ENCODE measurements around the gene FUCA1.
"Not testable (repeated sequence)": the region's sequence is repeated elsewhere in the genome, so short reads cannot be mapped to it uniquely, and the experiment has no call there.

The FUCA1 gene

DNA sequence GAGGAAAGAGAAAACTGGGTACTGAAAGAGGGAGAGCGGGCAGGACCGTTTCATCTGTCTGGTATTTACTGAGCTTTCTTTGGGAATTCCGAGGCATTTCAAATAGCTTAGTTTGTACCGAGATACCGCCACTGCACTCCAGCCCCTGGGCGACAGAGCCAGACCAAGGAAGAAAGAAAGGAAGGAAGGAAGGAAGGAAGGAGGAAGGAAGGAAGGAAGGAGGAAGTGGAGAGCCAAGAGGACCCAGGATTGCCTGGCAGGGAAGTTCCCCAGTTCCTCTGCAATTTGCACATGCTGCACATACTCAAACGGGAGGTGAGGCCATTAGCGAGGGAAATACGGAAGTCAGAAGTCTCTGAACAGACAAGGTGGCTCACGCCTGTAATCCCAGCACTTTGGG is 961 bp upstream of the FUCA1 start:
- Mint-ChIP-seq H3K36me3 (ENCODE audit: low read depth) (no peaks in the 10 kb centered on the region), H3K27ac (no peak overlapping the region), H3K4me1 (ENCODE audit: low read depth) (peaks cover 15% of the 10 kb centered on the region), H3K27me3 (ENCODE audit: low read depth) (peaks cover 14% of the 10 kb centered on the region), H3K4me3 (peak overlapping the region; percentile 86), H3K9me3 (no peaks in the 10 kb centered on the region)

DNA sequence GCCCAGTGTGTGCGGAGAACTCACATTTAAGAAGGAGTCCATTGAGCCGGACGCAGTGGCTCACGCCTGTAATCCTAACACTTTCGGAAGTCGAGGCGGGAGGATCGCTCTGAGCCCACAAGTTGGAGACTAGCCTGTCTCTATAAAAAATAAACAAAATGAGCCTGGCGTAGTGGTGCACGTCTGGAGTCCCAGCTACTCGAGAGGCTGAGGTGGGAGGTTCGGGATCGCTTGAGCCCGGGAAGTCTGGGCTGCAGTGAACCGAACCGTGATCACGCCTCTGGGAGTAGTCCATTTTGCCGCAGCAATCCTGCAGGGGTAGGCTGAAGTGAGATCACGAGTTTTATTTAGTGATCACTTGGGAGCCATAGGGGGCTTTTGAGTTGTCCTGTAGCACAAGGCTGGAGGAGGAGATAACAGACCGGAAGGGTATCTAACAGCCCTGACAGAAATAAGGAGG is 497 bp upstream of the FUCA1 start:
- peak overlapping the region; percentile 61 for H3K27ac Mint-ChIP-seq
- H3K36me3 Mint-ChIP-seq (ENCODE audit: low read depth), result no peaks in the 10 kb centered on the region
- peak overlapping the region; percentile 86 for H3K4me3 Mint-ChIP-seq
- peaks cover 14% of the 10 kb centered on the region for H3K27me3 Mint-ChIP-seq (ENCODE audit: low read depth)
- no peaks in the 10 kb centered on the region for H3K9me3 Mint-ChIP-seq
- H3K4me1 Mint-ChIP-seq (ENCODE audit: low read depth), result peaks cover 15% of the 10 kb centered on the region

GRCh38 chr1:23867542-23867894 is 572 bp downstream of the FUCA1 start:
- Mint-ChIP-seq H3K4me1 (ENCODE audit: low read depth) (peaks cover 15% of the 10 kb centered on the region), H3K36me3 (ENCODE audit: low read depth) (no peaks in the 10 kb centered on the region), H3K4me3 (peak overlapping the region; percentile 86), H3K27ac (no peak overlapping the region), H3K27me3 (ENCODE audit: low read depth) (peaks cover 14% of the 10 kb centered on the region), H3K9me3 (no peaks in the 10 kb centered on the region)

- peaks cover 15% of the 10 kb centered on the region for H3K4me1 Mint-ChIP-seq (ENCODE audit: low read depth)
- H3K27ac Mint-ChIP-seq, result no peak overlapping the region
- H3K27me3 Mint-ChIP-seq (ENCODE audit: low read depth), result peaks cover 14% of the 10 kb centered on the region
- no peaks in the 10 kb centered on the region for H3K9me3 Mint-ChIP-seq
- no peaks in the 10 kb centered on the region for H3K36me3 Mint-ChIP-seq (ENCODE audit: low read depth)
- no peak overlapping the region for H3K4me3 Mint-ChIP-seq
Measured at GRCh38 chr1:23865543-23865930, 2.6 kb downstream of the FUCA1 start.

DNA sequence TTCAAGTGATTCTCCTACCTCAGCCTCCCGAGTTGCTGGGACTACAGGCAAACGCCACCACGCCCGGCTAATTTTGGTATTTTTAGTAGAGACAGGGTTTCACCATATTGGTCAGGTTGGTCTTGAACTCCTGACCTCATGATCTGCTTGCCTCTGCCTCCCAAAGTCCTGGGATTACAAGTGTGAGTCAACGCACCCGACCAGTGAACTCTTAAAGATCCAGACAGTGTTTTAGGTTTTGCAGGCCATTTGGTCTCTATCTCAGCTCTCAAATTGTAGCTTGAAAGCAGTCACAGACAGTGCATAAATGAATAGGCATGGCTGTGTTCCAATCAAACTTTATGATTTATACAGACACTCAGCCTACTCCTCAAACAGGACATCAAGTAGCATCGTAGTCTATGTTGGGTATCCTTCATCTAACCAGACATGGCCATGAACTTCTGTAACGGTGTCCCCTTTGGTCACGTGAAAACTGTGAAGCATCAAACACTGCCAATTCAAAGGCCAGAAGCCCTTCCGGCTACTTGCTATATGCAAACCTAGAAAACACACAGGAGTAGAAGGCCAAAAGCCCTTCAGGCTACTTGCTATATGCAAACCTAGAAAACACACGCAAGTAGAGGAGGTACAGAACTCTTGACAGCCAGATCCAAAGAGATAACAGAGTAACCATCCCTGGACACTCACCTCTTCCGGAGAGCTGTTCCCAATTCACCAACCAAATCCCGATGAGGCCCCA is 3.1 kb downstream of the FUCA1 start:
- H3K4me3 Mint-ChIP-seq, result no peak overlapping the region
- H3K27ac Mint-ChIP-seq, result no peak overlapping the region
- peaks cover 14% of the 10 kb centered on the region for H3K27me3 Mint-ChIP-seq (ENCODE audit: low read depth)
- H3K9me3 Mint-ChIP-seq, result no peaks in the 10 kb centered on the region
- no peaks in the 10 kb centered on the region for H3K36me3 Mint-ChIP-seq (ENCODE audit: low read depth)
- H3K4me1 Mint-ChIP-seq (ENCODE audit: low read depth), result peaks cover 15% of the 10 kb centered on the region

GRCh38 chr1:23862640-23863039 is 5.5 kb downstream of the FUCA1 start:
- Mint-ChIP-seq H3K27me3 (ENCODE audit: low read depth) (peaks cover 4% of the 10 kb centered on the region), H3K9me3 (no peaks in the 10 kb centered on the region), H3K27ac (no peak overlapping the region), H3K36me3 (ENCODE audit: low read depth) (no peaks in the 10 kb centered on the region), H3K4me3 (no peak overlapping the region), H3K4me1 (ENCODE audit: low read depth) (peaks cover 6% of the 10 kb centered on the region)

DNA sequence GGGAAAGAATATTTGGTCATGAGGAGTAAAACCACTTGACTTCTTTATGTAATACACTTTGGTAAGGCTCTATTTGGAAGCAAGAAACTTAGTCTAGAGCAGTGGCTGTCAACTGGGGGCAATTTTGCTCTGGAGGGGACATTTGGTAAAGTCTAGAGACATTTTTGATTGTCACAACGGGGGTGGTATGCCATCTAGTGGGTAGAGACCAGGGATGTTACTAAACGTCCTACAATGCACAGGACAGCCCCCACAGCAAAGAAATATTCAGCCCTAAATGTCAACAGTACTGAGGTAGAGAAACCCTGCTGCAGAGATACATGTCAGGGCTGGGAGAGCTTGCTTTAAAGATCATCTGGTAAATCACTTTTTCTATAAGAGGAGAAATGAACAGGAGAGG is 13.5 kb downstream of the FUCA1 start:
- H3K27me3 Mint-ChIP-seq (ENCODE audit: low read depth), result no peaks in the 10 kb centered on the region
- no peaks in the 10 kb centered on the region for H3K9me3 Mint-ChIP-seq
- no peak overlapping the region for H3K4me3 Mint-ChIP-seq
- no peaks in the 10 kb centered on the region for H3K4me1 Mint-ChIP-seq (ENCODE audit: low read depth)
- peaks cover 2% of the 10 kb centered on the region for H3K36me3 Mint-ChIP-seq (ENCODE audit: low read depth)
- no peak overlapping the region for H3K27ac Mint-ChIP-seq

- H3K4me1 Mint-ChIP-seq (ENCODE audit: low read depth); H3K9me3 Mint-ChIP-seq; H3K4me3 Mint-ChIP-seq; H3K27me3 Mint-ChIP-seq (ENCODE audit: low read depth); H3K27ac Mint-ChIP-seq; H3K36me3 Mint-ChIP-seq (ENCODE audit: low read depth): not testable (repeated sequence)
Measured at GRCh38 chr1:23853124-23853523, 15.0 kb downstream of the FUCA1 start.

DNA sequence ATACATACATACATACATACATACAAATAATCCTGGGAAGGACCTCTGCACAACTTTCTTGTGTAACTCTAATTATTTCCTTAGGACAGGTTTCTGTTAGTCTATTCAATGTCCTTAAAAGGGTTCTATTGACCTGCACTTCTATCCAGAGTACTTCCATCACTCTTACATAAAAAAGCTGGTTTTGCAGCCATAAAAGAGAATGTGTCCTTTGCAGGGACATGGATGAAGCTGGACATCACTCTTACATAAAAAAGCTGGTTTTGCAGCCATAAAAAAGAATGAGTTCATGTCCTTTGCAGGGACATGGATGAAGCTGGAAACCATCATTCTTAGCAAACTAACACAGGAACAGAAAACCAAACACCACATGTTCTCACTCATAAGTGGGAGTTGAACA is 16.7 kb downstream of the FUCA1 start:
- peaks cover 21% of the 10 kb centered on the region for H3K36me3 Mint-ChIP-seq (ENCODE audit: low read depth)
- not testable (repeated sequence) for H3K4me1 Mint-ChIP-seq (ENCODE audit: low read depth); H3K9me3 Mint-ChIP-seq; H3K4me3 Mint-ChIP-seq; H3K27me3 Mint-ChIP-seq (ENCODE audit: low read depth); H3K27ac Mint-ChIP-seq

DNA sequence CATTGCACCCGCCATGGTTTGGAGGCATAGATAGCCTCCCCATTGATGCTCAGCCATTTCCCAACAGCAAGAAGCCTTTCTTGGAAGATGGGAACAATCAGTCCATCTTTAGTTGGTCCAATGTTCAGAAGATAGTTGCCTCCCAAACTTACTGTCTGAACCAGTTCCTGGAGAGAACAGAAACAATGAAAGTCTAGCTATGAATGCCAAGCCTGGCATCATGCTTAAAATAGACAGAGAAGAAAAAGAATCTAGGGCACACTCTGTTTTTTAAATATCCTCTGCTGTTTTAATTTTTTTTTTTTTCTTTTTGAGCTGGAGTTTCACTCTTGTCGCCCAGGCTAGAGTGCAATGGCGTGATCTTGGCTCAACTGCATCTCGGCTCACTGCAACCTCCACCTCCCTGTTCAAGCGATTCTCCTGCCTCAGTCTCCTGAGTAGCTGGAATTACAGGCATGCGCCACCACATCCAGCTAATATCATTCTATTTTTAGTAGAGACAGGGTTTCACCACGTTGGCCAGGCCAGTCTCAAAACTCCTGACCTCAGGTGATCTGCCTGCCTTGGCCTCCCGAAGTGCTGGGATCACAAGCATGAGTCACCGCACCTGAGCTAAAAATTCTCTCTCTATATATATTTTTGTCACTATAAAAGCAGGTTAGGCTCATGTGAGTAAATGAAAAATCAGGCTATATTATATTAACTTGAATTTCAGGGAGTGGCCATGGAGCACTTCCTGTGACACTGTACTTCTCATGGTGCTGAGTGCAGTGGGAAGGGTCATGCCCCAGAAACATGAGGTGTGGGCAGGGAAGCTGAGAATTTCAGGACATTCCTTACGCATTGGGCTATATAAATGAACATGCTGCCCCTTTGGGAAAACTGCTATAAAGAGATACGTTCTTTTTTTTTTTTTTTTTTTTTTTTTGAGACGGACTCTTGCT is 19.1 kb downstream of the FUCA1 start:
- no peak overlapping the region for H3K4me3 Mint-ChIP-seq
- no peaks in the 10 kb centered on the region for H3K27me3 Mint-ChIP-seq (ENCODE audit: low read depth)
- H3K9me3 Mint-ChIP-seq, result peaks cover 8% of the 10 kb centered on the region
- H3K36me3 Mint-ChIP-seq (ENCODE audit: low read depth), result peaks cover 28% of the 10 kb centered on the region
- no peak overlapping the region for H3K27ac Mint-ChIP-seq
- no peaks in the 10 kb centered on the region for H3K4me1 Mint-ChIP-seq (ENCODE audit: low read depth)

DNA sequence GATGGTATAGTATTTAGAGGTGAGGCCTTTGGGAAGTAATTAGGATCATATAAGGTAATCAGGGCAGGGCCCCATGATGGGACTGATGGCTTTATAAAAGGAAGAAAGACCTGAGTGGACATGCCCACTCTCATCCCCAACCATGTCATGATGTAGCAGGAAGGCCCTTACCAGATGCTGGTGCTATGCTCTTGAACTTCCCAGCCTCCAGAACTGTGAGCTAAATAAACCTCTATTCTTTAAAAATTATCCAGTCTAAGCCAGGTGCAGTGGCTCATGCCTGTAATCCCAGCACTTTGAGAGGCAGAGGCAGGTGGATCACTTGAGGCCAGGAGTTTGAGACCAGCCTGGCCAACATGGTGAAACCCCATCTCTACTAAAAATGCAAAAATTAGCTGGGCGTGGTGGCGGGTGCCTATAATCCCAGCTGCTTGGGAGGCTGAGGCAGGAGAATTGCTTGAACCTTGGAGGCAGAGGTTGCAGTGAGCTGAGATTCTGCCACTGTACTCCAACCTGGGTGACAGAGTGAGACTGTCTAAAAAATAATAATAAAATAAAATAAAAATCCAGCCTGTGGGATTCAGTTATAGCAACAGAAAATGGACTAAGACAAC is 20.5 kb downstream of the FUCA1 start:
- not testable (repeated sequence) for H3K4me1 Mint-ChIP-seq (ENCODE audit: low read depth); H3K4me3 Mint-ChIP-seq; H3K27me3 Mint-ChIP-seq (ENCODE audit: low read depth); H3K9me3 Mint-ChIP-seq; H3K27ac Mint-ChIP-seq
- H3K36me3 Mint-ChIP-seq (ENCODE audit: low read depth), result peaks cover 28% of the 10 kb centered on the region

- Mint-ChIP-seq H3K36me3 (ENCODE audit: low read depth) (peaks cover 26% of the 10 kb centered on the region), H3K4me1 (ENCODE audit: low read depth) (no peaks in the 10 kb centered on the region), H3K27ac (no peak overlapping the region), H3K9me3 (peaks cover 8% of the 10 kb centered on the region), H3K4me3 (no peak overlapping the region), H3K27me3 (ENCODE audit: low read depth) (no peaks in the 10 kb centered on the region)
Measured at GRCh38 chr1:23845163-23845562, 22.9 kb downstream of the FUCA1 start.

GRCh38 chr1:23843644-23844043 is 24.4 kb downstream of the FUCA1 start:
- H3K27ac Mint-ChIP-seq, result no peak overlapping the region
- peaks cover 8% of the 10 kb centered on the region for H3K9me3 Mint-ChIP-seq
- H3K36me3 Mint-ChIP-seq (ENCODE audit: low read depth), result peaks cover 26% of the 10 kb centered on the region
- no peak overlapping the region for H3K4me3 Mint-ChIP-seq
- no peaks in the 10 kb centered on the region for H3K27me3 Mint-ChIP-seq (ENCODE audit: low read depth)
- H3K4me1 Mint-ChIP-seq (ENCODE audit: low read depth), result no peaks in the 10 kb centered on the region

- Mint-ChIP-seq H3K27ac (no peak overlapping the region), H3K9me3 (no peaks in the 10 kb centered on the region), H3K36me3 (ENCODE audit: low read depth) (no peaks in the 10 kb centered on the region), H3K4me3 (peak overlapping the region; percentile 73), H3K4me1 (ENCODE audit: low read depth) (peaks cover 7% of the 10 kb centered on the region), H3K27me3 (ENCODE audit: low read depth) (peaks cover 3% of the 10 kb centered on the region)
Measured at GRCh38 chr1:23838401-23838866, 29.7 kb downstream of the FUCA1 start.
